Loucy (cell line): Measurements from ENCODE around the gene PREX1.
"Not testable (repeated sequence)": the region's sequence is repeated elsewhere in the genome, so short reads cannot be mapped to it uniquely, and the experiment has no call there.

Experiments
- CTCF ChIP-seq: fragments of 200-600 bp; sonication (generic); conservative IDR thresholded peaks from 2 replicates; pipeline ENCODE4 v1.5.1; 2014; ENCODE audit warnings: mild to moderate bottlenecking, antibody characterized with exemption, low read length
- EZH2phosphoT487 ChIP-seq: fragments of 200-600 bp; IDR thresholded peaks from 2 replicates; pipeline ENCODE4 v1.6.1; 2018; ENCODE audit warnings: antibody characterized with exemption, mild to moderate bottlenecking, moderate library complexity, borderline replicate concordance

- TF ChIP-seq CTCF, EZH2phosphoT487: not testable (repeated sequence)
Measured at GRCh38 chr20:48812114-48812513, 15.7 kb downstream of the PREX1 start.
